ENCODE data around the gene UNC13D.

UNC13D gene

DNA sequence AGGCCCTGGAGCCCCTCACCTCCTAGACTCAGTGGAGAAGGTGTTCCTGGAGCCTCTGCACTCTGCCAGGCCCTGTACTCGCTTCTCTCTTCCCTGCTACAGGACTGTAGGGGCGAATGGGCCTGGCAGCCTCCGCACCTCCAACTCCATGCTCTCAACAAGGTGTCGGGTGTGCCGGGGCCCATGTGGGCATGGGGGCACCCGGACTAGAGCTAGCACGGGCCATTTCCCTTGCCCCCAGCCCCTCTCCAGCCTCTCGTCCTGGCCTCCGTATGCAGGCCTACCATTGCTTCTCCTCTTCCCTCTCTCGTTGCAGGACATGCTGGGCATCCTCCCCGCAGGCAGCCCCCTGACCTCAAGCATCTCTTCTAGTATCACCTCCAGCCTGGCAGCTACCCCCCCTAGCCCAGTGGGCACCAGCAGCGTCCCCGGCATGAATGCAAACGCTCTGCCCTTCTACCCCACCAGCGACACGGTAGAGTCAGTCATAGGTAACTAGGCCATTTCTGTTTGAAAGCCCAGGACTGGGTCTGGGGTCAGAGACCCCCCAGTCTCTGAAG is 25.8 kb downstream of the UNC13D start:
- Mint-ChIP-seq H3K4me1 (no peaks in the 10 kb centered on the region), H3K9me3 (no peaks in the 10 kb centered on the region), H3K4me3 (no peak overlapping the region), H3K36me3 (ENCODE audit: low read depth) (peaks cover 61% of the 10 kb centered on the region), H3K27me3 (ENCODE audit: low read depth) (no peaks in the 10 kb centered on the region), H3K27ac (no peak overlapping the region)
- TF ChIP-seq CTCF (IDR thresholded peaks at IDR 0.05; ENCODE audit: unreplicated experiment in 3 of 3): no peak

DNA sequence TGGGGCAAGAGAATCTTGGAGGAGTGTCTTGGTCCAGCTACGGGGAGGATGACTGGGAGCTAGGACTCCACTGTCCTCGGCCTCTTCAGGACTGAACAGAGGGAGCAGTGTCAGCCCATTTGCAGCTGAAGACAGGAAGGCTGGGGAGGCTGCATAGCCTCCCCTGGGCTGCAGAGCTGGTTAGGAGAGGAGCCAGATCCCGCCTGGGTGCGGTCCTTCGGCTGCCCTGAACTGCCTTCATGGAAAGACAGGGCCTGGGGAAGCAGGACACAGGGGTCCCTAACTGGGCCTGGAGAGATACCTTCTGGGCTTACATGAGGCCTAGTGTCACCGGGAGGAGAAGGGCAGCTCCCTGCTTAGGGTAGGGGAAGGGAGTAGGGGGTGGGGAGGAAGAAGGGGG is 26.6 kb downstream of the UNC13D start:
- Mint-ChIP-seq H3K36me3 (ENCODE audit: low read depth) (peaks cover 66% of the 10 kb centered on the region), H3K27me3 (ENCODE audit: low read depth) (no peaks in the 10 kb centered on the region), H3K27ac (no peak overlapping the region), H3K4me1 (no peaks in the 10 kb centered on the region), H3K9me3 (no peaks in the 10 kb centered on the region), H3K4me3 (no peak overlapping the region)
- no peak for TF ChIP-seq CTCF (IDR thresholded peaks at IDR 0.05; ENCODE audit: unreplicated experiment in 3 of 3)

- no peaks in the 10 kb centered on the region for H3K4me1 Mint-ChIP-seq
- H3K36me3 Mint-ChIP-seq (ENCODE audit: low read depth): peaks cover 64% of the 10 kb centered on the region
- TF ChIP-seq CTCF (IDR thresholded peaks at IDR 0.05; ENCODE audit: unreplicated experiment in 3 of 3): no peak
- H3K9me3 Mint-ChIP-seq: no peaks in the 10 kb centered on the region
- H3K27me3 Mint-ChIP-seq (ENCODE audit: low read depth): no peaks in the 10 kb centered on the region
- H3K4me3 Mint-ChIP-seq: no peak overlapping the region
- H3K27ac Mint-ChIP-seq: no peak overlapping the region
These were observed 27.5 kb downstream of the UNC13D start for GRCh38 chr17:75816693-75817092.

GRCh38 chr17:75815399-75815798 is 28.8 kb downstream of the UNC13D start:
- no peaks in the 10 kb centered on the region for H3K4me1 Mint-ChIP-seq

DNA sequence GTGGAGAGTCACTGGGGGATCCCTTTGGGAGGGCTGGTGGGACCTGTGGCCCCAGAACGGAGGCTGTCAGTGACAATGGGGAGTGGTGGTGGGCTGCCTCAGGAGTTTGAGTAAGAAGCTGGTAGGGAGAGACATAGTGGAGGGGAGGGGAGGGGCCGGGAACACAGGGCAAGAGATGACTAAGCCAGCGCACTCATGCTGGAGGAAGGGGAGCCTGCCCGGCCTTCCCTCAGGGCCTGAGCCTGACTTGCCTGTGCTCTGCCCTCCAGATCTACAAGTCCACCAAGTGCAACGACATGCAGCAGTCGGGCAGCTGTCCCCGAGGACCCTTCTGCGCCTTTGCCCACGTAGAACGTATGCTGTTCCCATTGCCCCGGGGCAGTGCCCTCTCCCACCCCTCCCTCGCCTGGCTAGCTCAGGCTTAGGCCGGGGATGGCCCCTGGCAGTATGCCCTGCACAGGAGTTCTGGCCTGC is 29.3 kb downstream of the UNC13D start:
- no peak overlapping the region for H3K27ac Mint-ChIP-seq
- H3K36me3 Mint-ChIP-seq (ENCODE audit: low read depth): peaks cover 56% of the 10 kb centered on the region
- no peak for TF ChIP-seq CTCF (IDR thresholded peaks at IDR 0.05; ENCODE audit: unreplicated experiment in 3 of 3)

More at GRCh38 chr17:75815399-75815798, 28.8 kb downstream of the UNC13D start:
- H3K27me3 Mint-ChIP-seq (ENCODE audit: low read depth): no peaks in the 10 kb centered on the region
- no peaks in the 10 kb centered on the region for H3K9me3 Mint-ChIP-seq
- H3K27ac Mint-ChIP-seq: no peak overlapping the region
- no peak overlapping the region for H3K4me3 Mint-ChIP-seq
- H3K36me3 Mint-ChIP-seq (ENCODE audit: low read depth): peaks cover 56% of the 10 kb centered on the region
- no peak for TF ChIP-seq CTCF (IDR thresholded peaks at IDR 0.05; ENCODE audit: unreplicated experiment in 3 of 3)

DNA sequence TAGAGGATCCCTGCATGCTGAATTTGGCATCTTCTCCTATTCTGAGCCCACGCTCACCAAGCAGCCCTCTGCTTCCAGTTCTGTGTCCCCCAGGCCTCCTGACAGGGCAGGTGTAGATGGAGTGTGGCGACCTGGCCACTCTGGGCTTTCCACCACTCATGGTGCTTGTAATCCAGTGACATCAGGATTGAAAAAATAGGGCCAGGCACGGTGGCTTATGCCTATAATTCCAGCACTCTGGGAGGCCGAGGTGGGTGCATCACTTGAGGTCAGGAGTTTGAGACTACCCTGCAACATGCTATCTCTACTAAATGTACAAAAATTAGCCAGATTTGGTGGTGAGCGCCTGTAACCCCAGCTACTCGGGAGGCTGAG is 30.2 kb downstream of the UNC13D start:
- TF ChIP-seq CTCF (IDR thresholded peaks at IDR 0.05; ENCODE audit: unreplicated experiment in 3 of 3): no peak
- Mint-ChIP-seq H3K27me3 (ENCODE audit: low read depth) (no peaks in the 10 kb centered on the region), H3K36me3 (ENCODE audit: low read depth) (peaks cover 47% of the 10 kb centered on the region), H3K4me1 (no peaks in the 10 kb centered on the region), H3K9me3 (no peaks in the 10 kb centered on the region), H3K4me3 (no peak overlapping the region), H3K27ac (no peak overlapping the region)

More for the DNA sequence above, 29.3 kb downstream of the UNC13D start:
- H3K9me3 Mint-ChIP-seq: no peaks in the 10 kb centered on the region
- no peaks in the 10 kb centered on the region for H3K27me3 Mint-ChIP-seq (ENCODE audit: low read depth)
- no peak overlapping the region for H3K4me3 Mint-ChIP-seq
- H3K4me1 Mint-ChIP-seq: no peaks in the 10 kb centered on the region

Measured in nephron (organoid).